Ecto neural progenitor cell (in vitro differentiated cells): Measurements from ENCODE around the gene XCR1.
"Not testable (repeated sequence)": the region's sequence is repeated elsewhere in the genome, so short reads cannot be mapped to it uniquely, and the experiment has no call there.

Source experiments
- DNase-seq: peaks from one replicate; pipeline ENCODE4 v3.0.0-alpha.2; 2018; ENCODE audit warnings: low spot score

Gene XCR1, protein sequence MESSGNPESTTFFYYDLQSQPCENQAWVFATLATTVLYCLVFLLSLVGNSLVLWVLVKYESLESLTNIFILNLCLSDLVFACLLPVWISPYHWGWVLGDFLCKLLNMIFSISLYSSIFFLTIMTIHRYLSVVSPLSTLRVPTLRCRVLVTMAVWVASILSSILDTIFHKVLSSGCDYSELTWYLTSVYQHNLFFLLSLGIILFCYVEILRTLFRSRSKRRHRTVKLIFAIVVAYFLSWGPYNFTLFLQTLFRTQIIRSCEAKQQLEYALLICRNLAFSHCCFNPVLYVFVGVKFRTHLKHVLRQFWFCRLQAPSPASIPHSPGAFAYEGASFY

DNA sequence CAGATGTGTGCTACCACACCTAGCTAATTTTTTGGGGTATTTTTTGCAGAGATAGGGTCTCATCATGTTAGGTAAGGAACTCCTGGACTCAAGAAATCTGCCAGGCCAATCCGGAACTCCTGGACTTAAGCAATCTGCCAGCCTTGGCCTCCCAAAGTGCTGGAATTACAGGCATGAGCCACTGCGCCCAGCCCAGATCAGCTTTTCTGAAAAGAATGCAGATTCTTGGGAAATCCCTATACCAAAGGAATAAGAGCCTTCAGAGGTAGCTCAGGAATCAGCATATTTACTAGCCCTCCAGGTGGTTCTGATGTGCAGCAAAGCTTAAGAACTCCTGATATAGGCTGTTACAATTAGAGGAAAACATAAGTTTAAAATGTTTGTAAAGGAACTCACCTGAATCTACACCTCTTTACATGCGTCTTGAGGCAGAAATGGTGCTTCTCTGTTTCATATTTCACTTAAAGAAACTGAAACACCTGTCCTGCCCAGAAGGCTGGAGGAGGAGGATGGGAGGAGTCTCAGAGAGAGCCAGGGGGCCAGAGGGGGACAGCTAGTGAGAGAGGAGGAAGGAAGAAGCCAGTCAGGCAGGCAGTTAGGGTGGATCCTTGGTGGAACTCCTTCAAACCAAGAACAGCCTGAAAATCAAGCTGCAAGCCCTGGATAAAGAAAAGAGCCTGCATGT, at the start of gene XCR1:
Gene XCR1, minus strand, starts transcription at position 463 of the 685 bp plus-strand sequence. CDS start 5,536 bp downstream, outside the sequence.
- no peak for DNase-seq

DNA sequence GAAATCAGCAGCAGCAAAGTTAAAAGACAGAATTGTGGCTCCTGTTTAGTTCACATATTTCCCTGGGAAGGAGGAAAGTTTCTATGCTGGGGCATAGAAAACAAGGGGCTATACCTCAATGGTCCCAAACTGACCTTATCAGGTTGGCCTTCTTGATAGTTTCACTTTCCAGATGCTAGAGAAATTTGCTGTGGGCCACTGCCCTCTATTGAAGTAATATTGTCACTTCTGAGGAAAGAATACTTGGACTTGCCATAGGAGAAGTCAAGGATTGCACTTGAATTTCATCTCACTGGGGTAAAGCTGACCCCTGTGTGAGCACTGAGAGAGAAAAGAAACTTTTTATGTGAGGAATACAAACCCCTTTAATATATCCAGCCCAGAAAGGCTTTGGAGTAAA, 49.3 kb upstream of the XCR1 start:
- DNase-seq, result no peak

DNA sequence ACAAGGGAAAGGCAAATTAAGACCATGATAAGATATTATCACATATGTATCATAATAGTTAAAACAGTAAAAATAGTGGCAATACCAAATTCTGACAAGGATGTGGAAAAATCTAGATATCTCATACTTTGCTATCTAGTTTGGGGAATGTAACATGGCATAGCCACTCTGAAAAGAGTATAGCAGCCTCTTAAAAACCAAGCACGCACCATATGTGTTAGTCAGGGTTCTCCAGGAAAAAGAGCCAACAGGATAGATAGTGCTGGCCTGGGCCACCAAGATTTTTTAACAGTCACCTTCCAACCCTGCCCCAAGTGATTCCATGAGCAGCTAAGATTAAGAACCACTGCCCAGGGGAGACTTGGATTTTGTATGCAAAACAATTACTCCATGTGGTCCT, 48.5 kb upstream of the XCR1 start:
- no peak for DNase-seq

DNA sequence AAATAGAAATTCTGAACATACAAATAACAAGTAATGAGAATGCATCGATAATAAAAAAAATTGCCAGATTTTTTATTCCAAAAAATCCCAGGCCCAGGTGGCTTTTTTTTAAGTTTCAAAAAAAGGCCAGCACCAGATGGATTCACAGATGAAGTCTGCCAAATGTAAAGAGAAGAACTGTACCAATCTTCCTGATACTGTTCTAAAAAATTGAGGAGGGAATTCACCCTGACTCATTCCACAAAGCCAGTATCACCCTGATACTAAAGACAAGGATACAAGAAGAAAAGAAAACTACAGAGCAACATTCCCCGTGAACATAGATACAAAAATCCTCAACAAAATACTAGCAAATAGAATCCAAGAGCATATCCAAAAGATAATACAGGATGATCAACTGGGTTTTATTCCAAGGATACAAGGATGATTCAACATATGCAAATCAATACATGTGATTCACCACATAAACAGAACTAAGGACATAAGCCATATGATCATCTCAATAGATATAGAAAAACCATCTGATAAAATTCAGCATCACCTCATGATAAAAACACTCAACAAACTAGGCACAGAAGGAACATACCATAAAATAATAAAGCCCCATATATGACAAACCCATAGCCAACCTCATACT, 44.1 kb upstream of the XCR1 start:
- DNase-seq, result no peak

DNA sequence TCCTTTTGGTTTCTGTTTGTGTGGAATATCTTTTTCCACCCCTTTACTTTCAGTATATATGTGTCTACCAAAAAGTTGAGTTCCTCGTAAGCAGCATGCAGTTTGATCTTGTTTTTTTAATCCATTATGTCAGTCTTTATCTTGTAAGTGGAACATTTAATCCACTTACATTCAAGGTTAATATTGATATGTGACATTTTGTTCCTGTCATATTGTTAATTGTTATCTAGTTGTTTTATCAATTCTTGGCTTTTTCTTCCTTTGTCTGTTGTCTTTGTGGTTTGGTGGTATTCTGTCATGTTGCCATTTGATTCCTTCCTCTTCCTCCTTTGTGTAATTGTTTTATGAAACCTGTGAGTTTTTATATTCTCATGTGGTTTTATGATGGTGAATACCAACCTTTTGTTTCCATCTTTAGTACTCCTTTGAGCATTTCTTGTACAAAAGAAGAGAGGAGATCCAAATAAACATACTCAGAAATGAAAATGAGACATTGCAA, 43.4 kb upstream of the XCR1 start:
- DNase-seq, result no peak

DNA sequence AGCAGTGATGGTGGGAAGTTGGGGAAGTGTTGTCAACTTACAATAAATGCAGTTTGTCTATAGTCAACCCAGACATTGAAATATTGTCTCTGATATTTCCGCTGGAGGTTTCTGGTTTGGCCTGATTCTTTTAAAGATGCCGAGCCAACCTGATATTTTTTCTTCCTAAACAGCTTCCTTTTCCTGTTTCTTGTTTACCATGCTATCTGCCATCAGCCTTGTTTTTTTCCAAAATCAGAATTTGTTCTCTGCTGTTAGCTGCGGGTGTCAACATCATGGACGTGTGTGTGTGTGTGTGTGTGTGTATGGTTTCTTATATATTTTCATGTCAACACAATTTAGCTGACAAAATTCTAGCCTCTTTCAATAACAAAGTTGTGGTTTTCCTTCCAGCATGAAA, 41.2 kb upstream of the XCR1 start:
- DNase-seq, result no peak

DNA sequence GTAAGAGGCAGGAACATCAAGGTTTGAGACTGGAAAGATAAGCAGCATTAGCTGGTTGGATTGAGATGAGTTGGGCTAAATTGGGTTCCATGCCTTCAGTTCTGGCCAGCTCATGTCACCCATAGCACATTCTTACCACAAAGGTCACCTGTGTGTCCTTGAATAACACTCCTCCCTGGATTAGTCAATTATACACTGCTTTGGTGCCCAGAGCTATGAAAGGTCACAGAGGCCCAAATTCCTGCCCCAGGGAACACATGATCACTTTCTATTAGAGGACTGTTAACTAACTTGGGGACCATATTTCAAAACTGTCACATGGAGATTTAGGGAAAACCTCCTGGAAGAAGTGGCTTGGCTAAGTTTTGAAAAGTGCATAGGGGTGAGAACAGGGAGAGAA, 40.1 kb upstream of the XCR1 start:
- no peak for DNase-seq

DNA sequence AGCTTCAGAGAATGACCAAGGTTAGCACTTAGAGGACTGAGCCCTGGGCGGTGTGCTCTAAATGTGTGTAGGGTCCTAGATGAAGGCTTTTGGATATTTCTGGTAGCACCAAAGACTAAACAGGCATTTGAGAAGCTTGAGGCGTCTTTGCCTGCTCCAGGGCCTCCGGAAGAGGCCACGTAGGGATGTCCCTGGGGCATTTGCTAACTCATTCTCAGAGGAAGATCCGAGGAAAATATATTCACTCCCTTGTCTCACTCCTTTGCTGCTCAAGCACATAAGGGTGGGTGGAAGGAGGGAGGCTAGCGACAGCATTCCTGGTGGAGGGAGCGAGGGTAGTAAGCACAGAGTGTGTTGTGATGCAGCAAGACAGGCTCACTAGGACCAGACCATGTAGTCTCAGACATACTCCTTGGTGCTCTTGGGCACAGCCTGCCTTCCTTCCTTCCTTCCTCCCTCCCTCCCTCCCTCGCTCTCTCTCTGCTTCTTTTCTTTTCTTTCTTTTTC, 38.5 kb upstream of the XCR1 start:
- DNase-seq, result no peak

DNA sequence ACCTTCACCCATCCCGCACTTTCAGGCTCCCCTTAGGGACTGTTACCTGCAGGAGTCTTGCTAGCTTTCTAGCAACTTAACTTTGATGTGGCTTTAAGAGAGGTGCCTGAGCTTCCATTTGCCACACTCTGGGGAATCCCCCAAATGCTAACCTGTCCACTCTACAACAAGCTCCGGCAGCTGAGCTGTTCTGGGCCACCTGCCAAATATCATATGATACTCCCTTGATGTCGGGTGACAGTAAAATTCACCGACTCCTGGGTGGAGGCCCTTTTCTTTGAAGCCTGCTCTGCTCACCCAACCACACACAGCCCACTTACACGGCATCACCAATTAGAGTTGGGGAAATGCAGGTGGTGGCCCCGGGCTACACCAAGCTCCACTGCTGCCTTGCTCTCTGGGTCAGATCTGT, 38.0 kb upstream of the XCR1 start:
- no peak for DNase-seq

DNA sequence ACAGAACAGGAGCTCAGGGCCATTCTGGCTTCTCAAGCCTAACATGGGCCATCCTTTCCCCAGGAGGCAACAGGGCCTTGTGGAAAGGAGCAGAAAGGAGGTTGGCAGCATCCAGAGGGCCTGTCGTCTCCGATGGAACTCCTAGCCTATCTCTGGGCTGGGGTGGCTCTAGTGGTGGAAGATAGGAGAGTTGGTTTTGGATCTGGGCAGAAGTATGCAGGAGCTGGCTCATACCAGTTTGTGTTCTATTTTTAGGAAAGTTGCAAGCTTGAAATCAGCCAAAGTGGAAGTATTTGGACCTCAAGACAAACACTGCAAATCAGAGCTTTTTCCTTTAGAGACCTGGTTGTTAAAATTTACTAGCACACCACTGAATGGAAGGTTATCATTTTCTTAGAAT, 35.4 kb upstream of the XCR1 start:
- DNase-seq, result no peak

DNA sequence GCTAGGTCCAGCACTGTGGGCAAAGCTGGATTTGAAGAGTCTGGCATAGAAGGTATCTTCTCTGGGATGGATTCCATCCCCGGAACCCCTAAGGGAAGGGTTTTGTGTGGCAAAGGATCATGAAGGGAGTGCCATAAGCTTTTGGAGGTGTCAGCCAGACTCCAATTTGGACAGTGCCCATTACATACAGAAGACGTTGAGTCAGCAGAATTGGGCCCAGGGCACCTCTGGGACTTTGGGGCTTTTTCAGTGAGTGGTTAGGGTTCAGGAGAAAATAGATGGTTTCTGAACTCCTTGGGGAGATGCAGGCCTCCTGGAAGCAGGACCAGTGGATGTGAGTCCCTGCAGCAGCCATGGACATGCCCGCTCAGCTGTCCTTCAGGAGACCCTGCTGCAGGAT, 34.6 kb upstream of the XCR1 start:
- DNase-seq, result no peak

DNA sequence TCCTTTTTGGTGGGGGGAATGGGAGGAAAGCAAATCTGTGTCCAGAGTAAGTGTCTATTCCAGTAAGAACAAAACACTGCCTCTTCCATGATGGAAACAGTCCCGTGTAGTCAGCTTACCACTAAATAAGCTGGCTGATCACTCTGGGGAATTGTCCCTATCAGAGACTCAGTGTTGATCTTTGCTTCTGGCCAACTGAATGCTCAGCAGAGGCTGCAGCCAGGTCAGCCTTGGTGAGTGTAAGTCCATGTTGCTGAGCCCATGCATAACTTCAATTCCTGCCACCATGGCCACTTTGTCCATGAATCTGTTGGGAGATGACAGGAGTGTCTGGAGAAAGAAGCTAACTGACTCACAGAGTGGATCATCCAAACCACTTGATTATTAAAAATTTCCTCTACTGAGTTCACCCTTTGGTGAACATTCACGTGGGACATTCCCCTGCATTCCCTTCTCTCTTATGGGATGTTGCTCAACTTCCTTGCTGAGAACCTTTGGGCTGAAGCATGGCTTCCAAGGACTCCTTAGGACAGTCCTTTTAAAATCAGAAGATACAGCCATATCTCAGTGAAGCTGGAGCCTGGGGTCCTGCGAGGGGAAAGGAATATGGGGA, 33.9 kb upstream of the XCR1 start:
- no peak for DNase-seq

DNA sequence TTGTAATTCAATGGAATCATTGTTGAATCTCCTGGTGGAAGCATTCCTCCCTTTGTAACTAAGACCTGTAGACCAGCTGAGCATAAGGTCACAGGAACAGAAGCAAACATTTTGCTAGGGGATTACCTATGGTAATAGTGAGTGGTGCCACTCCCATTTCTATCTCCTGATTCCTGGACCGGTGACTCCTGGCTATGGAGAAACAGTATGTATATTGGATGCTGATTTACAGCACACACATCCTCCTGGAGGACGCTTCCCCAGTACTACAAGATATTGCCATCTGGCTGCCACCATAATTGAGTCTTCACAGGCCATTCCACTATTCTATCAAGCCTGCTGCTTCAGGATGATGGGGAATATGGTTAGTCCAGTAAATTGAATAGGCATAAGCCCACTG, 33.3 kb upstream of the XCR1 start:
- no peak for DNase-seq

DNA sequence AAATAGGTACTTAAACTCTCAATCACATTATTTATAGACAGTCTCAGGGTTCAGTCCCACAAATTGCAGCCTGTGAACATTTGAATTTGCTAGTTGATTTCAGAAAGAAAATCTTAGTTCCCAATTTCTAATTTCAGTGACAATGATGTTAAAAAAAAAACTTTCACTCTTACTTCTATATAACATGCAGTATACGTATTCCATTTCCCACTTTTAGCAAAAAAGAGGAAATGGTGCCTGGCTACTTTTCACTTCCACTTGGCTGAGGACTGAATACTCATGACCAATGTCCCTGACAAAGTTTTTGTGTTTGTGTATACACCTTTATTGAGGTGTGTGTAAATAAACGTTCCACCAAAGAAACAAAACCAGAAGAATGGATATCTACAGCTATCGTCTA, 32.1 kb upstream of the XCR1 start:
- no peak for DNase-seq

DNA sequence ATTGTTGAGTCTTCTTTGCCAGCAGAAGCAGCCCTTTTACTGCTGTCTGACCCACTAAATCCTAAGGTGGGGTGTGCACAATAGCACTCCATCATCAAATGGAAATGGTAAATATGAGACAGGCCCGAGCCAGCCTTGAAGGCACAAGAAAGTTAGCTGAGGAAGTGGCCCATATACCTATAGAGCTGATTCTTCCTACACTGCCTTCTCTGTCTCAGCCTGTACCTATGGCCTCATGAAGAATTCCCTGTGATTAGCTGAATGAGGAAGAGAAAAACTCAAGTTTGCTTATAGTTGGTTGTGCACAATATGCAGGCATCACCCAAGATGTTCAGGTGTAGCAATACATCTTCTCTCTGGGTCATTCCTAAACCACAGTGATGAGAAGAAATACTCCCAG, 31.7 kb upstream of the XCR1 start:
- DNase-seq, result no peak

DNA sequence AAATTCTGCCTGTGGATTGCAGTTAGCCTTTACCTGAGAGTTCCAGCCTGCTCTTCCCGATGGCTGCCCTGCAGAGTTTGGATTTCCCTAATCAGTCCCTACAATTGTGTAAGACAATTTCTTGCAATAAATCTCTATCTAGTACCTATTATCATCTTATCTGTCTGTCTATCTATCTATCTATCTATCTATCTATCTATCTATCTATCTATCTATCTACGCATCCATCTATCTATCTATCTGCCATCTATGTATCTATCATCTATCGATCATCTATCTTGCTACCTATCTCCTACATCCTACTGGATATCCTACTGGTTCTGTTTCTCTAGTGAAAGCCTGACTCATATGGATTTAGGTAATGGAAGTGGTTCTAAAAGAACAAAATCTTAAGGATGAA, 30.4 kb upstream of the XCR1 start:
- DNase-seq, result no peak

DNA sequence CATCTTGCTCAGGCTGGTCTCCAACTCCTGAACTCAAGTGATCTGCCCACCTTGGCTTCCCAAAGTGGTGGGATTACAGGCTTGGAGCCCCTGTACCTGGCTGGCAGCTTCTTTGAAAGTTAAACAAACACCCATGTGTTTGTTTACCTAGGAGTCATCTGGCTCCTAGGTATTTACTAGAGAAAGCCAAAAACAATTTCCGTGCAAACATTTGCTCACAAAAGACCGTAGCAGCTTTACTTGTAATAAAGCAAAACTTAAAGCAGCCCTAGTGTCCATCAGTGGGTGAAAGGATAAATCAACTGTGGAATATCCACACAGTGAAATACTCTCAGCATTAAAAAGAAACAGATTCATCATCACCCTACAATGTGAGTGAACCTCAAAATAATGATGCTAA, 29.4 kb upstream of the XCR1 start:
- no peak for DNase-seq

DNA sequence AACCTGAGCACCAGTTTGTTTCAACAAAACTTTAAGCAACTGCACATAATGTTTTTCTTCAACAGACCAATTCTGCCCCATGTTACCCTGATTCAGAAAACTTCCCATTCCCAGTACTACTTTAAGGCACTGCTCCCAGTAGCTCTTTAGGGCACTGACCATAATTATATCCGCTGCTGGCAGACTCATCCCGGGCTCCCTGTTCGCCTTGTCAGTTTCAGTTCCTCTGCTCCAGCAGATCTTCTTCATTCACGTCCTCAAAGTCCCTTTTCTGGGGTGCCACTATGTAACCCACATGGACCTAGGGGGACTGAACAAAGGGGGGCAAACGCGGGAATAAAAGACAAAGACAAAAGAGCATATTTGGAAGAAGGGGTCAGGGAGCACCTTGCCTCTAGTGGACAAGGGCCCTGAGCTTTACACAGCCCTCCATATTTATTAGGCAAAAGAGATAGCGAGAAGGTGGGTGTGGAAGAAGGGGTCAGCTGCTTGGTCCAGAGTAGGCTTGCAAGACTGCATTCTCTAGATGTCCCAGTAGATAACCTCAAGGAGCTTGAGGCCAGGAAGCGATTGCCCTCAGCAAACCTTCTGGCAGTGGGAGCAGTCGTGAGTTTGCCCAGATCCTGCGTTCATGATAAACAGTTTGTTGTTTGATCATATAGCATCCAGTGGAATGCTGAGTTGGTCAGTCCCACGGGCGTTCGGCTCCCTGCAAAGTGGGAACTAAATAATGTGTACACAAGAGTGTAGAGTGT, 26.7 kb upstream of the XCR1 start:
- DNase-seq, result not testable (repeated sequence)

DNA sequence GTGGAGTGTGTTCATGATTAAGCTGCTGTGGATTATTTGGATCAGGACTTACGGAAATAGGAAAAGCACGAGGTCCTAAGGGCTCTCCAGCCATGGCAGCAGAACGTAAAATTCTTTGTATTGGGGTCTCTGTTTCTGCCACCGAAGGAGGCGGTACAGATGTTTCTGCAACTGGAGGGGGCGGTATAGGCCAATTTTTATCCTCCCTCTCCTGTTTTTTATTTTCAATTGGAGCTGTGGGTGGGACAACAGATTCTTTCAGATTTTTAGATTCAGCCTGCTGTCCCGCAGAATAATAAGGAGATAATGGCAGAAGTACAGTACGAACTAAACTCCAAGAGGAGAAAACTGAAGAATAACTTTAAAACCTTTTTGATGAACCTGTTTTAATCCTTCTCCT, 26.0 kb upstream of the XCR1 start:
- DNase-seq, result not testable (repeated sequence)

DNA sequence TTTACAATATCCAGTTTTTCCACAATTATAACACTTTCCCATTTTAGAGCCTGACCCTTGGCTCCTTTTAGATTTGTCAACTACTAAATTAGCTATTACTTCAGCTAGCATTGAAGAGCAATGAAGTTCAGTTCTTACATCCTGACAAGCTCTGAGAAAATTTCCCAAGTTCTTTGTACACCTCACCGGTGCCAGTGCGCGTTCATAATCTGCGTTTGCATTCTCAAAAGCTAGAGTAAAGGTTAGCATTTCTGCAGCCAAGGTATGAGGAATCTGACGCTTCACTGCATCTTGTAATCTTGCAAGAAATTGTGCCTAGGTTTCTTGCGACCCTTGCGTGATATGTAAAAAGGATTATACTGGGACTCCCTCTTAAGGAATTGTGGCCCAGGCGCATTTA, 25.2 kb upstream of the XCR1 start:
- DNase-seq, result no peak

DNA sequence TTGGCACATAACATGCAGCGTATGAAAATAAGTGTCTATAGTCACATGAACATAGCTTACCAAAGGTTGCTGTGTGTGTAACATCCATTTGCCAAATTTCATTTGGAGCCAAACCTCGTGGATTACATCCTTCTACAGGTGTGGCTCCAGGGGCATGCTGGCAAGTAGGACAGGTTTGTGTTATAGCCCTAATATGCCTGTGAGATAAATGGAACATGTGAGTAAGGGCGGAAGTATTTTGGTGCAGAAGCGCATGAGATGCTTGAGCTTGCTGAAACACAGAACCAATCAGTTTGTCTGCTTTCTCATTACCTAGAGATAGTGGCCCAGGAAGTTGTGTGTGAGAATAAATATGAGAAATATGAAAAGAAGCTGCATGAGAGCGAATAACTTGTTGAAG, 21.8 kb upstream of the XCR1 start:
- DNase-seq, result no peak

DNA sequence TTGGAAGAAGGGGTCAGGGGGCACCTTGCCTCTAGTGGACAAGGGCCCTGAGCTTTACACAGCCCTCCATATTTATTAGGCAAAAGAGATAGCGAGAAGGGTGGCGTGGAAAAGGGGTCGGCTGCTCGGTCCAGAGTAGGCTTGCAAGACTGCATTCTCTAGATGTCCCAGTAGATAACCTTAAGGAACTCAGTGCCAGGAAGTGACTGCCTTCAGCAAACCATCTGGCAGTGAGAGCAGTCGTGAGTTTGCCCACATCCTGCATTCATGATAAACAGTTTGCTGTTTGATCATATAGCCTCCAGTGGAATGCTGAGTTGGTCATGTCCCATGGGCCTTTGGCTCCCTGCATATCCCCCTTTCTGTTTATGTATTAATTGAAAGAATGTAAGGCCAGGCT, 18.9 kb upstream of the XCR1 start:
- not testable (repeated sequence) for DNase-seq
